HuH-7.5 (cell line): Measurements from ENCODE around the gene DNAJC11.
"Not testable (repeated sequence)": the region's sequence is repeated elsewhere in the genome, so short reads cannot be mapped to it uniquely, and the experiment has no call there.

Experiments
- DNase-seq: peaks from one replicate; pipeline ENCODE4 v3.0.0; 2011; ENCODE audit warnings: low spot score

The DNAJC11 gene

DNA sequence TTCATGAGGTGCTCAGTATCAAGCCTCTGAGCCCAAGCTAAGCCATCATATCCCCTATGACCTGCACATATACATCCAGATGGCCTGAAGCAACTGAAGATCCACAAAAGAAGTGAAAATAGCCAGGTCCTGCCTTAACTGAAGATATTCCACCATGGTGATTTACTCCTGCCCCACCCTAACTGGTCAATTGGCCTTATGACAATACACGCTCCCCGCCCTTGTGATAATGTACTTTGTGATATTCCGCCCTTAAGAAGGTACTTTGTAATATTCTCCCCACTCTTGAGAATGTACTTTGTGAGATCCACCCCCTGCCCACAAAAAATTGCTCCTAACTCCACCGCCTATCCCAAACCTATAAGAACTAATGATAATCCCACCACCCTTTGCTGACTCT, 1.7 kb downstream of the DNAJC11 start:
- DNase-seq = not testable (repeated sequence)

DNA sequence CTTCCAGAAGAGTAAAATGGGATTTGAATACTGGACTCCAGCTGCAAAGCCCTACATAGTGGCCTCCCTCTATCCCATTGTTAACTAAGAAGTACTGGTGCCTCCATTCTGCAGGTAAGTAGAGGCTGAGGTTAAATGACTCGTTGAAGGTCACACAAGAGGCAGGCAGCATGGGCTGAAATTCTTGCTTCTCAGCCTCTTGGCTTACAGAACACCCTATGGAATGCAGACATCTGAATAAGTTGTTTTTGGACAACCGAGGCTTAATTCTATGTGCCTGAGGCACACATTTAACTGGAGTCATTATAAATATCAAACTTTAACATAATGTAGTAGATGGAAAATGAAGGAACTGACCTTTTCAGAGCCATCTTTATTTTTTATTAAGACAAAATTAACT, 5.7 kb downstream of the DNAJC11 start:
- DNase-seq = no peak

DNA sequence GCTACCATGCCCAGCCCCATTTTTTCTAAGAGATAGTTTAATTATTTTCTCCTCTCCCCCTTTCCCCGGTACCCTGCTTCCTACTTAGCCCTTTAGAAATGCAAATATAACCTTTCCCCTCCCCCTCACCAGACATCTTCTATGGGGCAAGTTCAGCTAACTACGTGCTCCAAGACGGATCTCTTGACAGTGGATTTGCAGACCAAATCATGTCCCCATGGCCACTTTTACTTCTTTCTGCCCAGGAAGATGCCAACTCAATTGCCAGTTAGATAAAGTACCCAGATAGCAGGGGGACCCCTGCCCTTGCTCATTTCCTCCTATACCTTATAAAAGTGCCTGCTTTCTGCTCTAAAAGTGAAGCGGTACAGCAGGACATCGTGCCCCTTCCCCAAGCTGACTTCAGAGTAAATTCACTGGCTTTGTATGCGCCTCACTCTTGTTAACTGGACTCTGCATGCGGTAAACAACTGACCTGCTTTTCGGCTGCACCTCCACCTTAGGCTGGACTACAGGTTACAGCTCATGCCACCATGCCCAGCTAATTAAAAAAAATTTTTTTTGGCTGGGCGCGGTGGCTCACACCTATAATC, 7.4 kb downstream of the DNAJC11 start:
- no peak for DNase-seq

DNA sequence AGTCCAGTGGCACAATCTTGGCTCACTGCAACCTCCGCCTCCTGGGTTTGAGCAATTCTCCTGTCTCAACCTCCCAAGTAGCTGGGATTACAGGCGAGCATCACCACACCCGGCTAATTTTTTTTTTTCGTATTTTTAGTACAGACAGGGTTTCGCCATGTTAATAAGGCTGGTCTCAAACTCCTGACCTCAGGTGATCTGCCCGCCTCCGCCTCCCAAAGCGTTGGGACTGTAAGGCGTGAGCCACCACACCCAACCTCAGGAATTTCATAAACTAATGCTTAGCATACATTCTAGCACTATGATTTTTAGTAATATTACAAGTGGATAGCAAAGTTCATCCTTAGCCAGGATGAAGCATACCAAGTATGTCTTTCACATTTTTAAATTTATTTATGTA, 8.7 kb downstream of the DNAJC11 start:
- no peak for DNase-seq

DNA sequence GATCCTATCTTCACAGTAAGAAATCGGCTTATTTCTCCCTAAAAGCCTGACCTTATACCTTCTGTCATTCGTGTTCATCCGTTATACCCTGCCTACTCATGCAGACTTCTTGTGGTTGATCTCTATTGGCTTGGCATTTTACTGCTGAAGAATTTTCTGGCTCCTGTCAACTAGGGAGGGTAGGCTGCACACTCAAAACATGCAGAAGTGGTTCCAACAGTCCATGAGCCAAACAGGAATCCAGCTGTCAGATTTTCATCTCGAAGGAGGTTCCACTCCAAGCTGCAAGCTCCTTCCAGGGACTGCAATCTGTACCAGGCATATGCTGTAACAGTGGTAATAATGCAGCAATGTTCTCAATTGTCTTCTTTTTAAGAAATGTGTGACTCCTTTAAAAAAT, 10.1 kb downstream of the DNAJC11 start:
- no peak for DNase-seq

DNA sequence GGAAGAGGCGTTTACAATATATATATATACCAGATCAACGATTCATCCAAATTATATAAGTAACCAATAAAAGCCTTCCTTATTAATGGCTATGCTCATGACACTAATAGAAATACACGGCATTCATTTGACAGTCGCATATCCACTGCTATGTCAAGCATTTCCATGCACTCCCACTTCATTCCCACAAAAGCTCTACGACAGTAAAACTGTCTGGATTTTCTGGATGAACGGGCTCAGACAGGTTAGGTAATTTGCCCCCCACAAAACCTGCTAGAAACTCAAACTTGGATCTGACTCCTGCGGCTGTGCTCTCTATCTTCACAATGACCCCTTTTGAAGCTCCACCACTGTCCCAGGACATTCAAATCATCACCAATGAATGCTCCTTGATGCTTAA, 11.4 kb downstream of the DNAJC11 start:
- DNase-seq = no peak

DNA sequence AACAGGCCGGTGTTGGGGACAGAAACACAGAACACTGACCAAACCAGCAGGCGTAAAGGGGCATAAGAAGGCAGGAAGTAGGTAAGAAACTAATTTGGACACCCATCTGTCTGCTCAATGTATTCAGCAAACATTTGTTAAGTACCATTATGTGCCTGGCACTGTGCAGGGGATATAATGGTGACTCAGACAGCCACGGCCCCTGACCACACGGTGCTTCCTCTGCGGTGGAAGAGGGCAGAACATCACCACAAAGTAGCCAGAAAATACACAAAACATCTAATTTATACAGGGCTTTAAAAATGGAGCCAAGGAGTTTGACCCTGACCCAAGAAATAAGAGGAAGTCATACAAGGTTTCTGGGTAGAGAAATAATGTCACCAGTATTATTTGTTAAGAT, 12.9 kb downstream of the DNAJC11 start:
- DNase-seq = no peak

DNA sequence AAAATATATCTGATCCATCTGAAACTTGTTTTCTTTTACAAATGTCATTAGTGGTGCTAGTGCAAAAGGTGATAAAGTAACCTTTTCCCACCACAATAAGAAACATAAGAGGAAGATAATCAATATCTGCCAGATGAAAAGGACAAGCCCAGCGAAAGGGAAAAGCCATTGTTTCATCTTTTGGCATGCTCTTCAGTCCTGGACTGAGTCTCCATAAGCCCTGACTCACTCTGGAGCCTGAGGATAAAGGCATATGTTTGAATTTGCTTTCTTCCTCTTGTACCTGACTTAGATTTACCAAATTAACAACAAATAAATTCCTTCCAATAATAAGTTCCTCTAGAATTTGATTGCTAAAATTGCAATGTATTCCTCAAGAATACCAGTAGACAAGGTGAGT, 13.6 kb downstream of the DNAJC11 start:
- no peak for DNase-seq

DNA sequence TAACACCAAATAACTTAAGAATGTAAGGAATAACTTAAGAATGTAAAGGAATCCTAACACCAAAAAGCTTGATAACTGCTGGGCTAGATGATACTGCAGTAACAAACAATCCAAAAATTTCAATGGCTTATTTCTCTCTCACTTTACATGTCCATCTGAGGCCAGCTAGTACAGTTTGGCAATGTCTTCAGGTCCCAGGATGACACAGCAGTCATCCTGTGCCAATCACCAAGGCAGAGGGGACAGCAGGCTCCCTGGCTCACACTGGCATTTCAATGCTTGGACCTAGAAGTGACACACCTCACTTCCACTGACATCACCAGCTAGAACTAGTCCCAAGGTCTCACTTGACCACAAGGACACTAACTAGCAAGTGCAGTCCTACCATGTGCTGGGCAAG, 15.3 kb downstream of the DNAJC11 start:
- no peak for DNase-seq

DNA sequence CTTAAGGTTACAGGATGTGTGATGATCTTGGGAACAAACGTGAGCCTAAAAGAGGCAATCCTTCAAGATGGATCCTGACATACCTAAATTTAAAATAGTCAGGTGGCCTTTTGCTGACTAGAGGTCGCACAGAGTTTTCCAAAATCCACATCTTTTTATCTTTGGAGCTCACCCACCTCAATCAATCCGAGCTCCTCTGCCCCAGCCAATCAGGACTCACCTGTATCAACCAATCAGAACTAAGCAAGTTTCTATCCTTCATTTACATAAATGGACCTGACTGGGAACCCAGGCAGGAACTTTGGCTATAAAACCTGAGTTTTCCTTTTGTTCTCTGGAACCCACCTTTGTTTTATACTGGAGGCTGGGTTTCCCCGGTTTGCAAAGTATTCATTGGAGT, 16.2 kb downstream of the DNAJC11 start:
- no peak for DNase-seq

DNA sequence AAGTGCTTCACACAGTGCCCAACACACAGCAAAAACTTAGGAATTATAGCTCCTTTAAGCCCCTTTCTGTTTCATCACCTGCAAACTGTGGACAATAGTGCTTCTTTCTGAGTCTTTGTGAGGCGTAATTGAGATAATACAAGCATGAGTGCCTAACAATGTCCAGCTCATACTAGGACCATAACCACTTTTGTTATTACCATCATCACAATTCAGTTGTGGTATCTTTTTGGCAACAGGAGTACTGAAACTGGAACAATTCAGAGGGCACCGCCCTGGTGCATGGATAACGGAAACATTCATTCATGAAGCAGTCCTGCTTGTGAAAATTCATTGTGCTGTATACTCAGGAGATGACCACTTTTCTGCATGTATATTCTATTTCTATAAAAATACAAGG, 18.2 kb downstream of the DNAJC11 start:
- no peak for DNase-seq

DNA sequence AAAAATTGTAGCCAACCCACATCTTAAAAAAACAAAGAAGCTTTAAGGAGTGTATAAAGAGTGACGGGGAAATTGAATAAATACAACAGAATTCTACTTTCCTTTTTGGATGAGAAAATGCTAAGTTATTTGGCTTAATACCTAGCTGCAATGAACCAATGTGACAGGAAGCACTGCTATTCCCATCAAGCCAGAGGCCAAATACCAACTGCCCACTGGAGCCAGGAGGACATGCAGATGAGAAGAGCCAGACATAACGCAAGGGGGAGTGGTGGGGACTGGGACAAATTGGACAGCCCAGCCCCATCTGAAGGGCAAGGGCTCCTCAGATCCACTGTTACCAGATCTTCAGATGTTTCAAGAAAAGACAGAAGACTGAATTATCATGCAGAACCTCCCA, 25.7 kb downstream of the DNAJC11 start:
- DNase-seq = no peak

DNA sequence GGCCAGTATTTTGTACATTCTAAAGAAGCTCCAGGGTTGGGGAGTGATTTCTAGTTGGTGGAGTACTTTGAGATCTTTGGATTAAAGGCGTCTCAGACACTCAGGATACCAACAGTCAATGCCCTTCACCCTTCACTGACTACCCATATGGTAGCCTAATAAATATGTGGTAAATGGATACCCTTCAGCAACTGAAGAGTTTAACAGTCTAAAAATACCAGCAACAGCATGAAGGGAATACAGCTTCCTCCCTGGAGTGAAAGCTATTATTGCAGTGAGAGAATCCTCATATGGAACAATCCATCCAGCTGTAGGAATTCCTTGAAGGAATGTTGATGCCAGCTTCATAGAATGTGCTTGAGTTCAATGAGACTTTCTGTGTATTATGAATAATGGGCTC, 26.8 kb downstream of the DNAJC11 start:
- DNase-seq = no peak

DNA sequence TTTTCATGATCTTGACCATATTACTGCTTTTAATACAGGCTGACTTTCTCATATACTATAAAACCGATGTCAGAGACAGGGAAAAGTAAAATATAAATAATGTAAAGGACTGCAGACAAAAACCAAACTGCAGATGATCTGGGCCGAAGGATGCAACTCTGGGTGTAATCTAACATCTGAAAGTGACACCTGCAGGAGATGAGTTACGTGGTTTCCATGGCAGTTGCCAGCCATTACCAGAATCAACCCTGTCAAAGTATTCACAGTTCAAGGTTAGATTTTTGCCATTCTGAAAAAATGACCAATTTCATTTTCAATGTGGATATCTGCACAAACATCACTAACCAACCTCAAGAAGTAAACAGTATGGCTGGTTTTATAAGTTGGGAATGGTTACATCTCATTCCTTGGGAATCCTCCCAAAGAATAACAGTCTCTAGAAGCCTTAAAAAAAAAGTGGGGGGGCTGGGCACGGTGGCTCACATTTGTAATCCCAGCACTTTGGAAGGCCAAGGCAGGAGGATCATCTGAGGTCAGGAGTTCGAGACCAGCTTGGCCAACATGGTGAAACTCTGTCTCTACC, 27.7 kb downstream of the DNAJC11 start:
- DNase-seq = no peak

DNA sequence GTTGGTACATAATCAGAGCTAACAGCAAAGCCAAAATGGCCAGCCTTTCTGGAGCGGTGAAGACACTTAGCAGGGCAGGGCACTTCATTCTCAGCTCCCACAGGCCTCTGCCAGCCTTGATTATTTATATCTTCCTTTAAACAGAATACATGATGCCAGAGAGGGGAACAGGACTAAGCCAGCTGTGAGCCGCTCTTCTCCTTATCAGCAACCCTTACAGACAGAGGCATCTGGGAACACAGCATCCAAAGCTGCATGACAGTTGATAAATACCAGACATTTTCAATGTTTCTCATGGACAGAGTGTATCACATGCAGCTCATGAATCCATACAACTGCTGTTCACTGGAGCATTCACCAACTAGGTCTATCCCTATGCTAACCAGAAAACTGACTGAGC, 29.1 kb downstream of the DNAJC11 start:
- no peak for DNase-seq

DNA sequence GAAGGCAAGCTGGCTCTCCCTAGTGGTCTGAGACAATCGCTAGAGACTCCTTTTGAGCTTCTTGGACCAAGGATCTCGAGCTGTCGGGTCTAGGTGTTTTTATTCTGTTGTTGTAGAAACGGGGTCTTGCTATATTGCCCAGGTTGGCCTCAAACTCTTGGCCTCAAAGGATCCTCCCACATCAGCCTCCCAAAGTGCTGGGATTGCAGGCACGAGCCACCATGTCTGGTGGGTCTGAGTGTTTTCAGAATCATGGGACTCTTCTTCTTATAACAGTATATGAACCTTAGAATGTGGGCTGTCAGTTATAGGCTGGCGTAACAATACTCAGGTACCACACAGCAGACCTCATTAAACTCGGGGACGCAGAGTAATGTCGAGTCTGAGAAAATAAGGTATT, 33.1 kb downstream of the DNAJC11 start:
- DNase-seq = no peak

DNA sequence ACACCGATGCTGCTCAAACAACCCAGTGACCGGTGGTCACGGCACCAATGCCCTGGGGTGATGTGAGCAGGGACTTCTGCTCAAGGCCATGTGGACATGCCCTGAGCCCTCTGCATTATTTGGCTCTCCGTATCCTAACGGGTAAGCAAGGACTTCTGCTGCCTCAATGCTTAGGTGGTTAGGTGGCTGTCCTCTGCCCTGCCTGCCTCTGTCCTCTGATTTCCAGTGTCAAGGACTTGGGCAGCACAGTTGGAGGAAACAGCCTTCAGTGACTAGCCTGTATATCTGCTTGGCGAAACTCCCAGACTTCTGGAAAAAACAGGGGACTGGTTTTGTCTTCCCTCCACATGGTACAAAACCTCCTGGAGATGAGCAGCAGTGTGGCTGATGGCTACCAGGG, 34.5 kb downstream of the DNAJC11 start:
- DNase-seq = no peak

DNA sequence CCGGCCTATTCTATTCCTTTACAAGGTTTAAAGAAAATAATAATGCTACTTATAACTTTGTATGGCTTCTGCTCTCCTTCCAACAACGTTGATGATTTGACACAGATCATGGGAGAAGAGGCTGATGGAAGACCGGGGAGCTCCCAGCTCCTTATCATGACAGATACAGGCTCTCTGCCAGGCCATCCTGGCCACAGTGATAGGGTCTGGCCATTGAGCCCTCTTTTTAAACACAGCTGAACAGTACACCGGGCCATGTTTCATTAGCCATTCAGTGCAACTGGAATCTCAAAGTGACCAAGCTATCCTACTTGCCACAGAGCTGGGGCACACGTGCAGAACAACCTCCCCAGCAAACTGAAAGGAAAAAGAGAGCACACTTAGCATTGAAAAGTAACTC, 34.9 kb downstream of the DNAJC11 start:
- DNase-seq = no peak

DNA sequence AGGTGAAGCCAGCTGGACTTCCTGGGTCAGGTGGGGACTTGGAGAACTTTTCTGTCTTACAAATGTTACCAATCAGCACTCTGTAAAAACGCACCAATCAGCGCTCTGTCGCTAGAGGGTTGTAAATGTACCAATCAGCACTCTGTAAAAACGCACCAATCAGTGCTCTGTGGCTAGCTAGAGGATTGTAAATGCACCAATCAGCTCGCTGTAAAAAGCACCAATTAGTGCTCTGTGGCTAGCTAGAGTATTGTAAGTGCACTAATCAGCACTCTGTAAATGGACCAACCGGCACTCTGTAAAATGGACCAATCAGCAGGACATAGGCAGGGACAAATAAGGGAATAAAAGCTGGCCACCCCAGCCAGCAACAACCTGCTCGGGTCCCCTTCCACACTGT, 39.1 kb downstream of the DNAJC11 start:
- not testable (repeated sequence) for DNase-seq

DNA sequence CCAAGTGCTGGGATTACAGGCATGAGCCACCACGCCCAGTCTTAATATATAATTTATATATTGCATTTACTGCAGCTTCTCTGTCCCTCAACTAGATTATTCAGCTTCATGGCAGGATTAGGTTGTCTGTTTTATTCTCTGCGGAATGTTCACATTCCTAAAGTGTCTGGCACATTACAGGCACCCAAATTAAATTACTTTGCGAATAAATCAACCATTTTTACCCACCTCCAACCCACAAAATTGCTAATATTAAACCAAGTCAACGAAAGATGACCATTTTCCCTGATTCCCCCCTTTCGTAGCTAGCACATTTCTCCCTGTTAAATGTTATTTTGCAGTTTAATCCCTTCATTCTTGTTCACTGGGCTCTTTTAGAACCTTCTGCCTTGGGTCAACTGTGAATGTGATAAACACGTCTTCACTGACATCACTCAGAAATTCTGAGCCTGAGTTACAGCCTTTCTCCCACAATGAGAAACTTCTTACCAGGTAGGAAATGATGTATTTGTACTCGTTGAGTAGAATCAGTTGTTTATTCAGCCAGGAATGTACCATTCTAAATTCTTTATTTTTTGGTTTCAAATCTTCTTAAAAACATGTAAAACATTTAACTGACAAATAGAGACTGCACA, 41.1 kb downstream of the DNAJC11 start:
- no peak for DNase-seq

DNA sequence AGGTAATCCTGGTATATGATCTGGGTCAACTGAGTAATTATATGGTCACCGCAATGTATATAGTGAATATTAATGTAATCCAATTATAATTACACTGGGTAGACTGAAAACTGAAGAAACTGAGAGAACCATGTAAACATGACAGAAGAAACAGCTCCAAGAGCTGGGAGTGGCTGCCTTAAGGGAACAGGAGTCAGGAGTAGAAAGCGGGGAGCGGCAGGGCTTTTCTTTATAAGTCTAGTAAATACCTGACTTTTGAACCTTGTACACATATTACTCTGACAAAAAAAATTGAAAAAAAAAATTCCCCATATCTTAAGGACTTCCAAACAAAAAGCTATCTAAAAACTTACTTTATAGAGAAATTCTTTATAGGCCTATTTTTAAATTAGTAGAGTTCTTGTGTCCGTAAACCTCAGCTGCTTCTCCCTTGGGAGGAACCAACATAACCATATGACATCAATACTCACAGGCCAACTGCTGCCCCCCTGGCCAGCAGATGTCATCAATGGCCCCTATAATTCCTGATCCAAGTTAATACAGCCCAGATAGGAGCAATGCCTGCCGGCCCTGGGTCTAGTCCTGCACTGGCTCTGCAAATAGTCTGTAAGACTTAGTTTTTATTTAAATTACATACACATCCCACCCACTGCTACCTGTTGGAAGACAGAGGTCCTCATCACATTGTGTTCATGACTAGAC, 43.1 kb downstream of the DNAJC11 start:
- DNase-seq = no peak

DNA sequence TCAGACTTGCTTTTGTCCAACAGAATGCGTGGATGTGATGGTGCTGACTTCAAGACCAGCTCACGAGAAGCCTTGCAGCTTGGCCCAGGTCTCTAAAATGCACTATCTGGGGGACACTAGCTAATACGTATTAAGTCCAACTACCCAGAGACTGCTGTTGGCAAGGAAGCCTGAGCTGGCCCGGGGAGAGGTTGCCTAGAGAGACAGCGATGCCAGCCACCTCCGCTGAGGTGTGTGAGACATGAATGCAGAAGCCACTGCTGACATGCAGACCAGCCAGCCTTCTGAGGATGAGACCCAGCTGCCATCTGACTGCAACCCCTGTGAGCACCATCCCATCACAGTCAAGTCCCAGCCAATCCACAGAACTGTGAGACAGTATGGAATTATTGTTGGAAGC, 44.5 kb downstream of the DNAJC11 start:
- DNase-seq = no peak
